NCI-H1105 (cell line): ENCODE results near the gene ASTN1.

Experiments used
- DNase-seq: peaks from one replicate; lab custom pipeline; 2025; lab: John Stamatoyannopoulos, UW

ASTN1 gene

DNA sequence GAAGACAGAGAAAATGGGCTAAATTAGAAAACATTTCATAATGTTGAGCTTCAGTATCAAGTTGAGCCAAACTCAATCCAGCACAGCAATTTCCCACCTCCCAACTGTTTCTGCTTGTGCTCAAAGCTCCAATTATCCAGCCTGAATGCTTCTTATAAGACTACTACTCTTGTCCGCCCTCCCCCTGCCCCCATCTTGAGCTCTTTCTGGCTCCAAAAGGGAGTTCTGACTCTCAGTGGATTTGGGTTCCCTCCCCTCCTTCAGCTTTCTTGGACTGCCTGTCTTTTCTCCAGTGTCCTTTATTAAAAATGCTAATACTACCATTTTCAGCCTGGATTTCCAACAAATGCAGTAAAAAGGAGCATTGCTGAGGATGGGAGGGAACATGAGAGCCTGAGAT lies 174.8 kb downstream of the ASTN1 start:
- DNase-seq: no peak

DNA sequence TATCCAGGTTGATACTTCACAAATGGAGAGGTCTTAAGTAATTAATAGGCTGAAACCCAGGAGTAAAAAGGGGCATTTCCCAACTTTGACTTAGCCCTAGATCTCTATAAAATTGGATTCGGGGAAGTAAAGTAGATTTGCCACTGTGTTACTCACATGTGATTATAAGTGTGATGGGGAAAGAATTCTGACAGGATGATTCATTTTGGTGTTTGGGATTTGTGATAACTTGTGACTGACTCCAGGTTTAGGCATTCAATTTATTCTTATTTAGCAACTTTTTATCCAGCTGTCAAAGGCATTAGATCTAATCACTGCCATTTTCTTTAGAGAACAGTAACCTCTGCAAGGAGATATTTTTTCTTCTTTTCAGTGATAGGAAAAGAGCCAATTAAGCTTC lies 175.5 kb downstream of the ASTN1 start:
- no peak for DNase-seq

DNA sequence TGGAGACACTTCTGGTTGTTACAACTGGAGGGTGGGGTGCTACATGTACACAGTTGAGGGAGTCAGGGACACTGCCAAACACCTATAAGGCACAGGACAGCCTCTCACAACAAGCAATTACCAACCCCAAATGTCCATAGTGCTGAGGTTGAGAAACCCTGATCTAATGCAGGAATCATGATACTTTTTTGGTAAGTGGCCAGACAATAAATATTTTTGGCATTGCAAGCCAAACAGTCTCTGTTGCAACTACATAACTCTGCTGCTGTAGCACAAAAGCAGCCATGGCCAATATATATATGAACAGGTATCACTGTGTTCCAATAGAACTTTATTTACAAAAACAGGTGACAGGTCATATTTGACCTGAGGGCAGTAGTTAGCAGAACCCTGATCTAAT lies 177.5 kb downstream of the ASTN1 start:
- no peak for DNase-seq

DNA sequence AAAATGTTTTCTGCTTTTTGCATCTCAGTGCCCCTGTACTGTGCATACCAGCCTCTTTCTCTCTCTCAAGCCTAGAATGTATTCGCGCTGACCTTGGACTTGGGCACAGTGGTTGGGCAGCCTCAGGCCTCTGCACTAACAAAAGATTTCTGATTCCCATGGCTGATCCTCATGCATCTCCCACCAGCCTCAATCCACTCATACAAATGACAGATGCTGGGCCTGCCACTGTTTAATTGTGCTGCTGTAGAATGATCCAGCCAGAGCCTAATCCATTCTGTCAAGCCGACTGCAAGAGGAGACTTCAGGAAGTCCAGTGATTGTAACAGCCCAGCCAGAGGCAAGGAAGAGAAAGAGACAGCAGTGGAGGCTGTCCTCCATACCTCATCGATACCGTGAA lies 180.8 kb downstream of the ASTN1 start:
- no peak for DNase-seq

DNA sequence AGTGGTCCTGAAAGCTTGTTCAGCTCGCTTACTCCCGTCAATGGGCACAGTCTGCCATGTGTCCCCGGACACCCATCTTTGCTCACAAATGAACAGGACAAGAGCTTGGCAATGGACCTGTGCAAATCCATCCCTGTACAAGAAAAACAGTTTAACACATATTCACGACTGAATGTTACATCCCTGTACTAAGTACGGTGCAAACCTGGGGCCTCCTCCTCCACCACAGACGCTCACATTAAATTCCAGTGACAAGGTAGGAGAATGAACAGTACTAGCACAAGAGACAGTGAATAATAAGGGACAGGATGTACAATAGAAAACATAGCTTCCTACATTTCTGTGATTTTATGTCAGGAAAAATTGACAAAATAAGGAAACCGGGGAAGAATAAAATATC lies 187.7 kb downstream of the ASTN1 start:
- DNase-seq: no peak

DNA sequence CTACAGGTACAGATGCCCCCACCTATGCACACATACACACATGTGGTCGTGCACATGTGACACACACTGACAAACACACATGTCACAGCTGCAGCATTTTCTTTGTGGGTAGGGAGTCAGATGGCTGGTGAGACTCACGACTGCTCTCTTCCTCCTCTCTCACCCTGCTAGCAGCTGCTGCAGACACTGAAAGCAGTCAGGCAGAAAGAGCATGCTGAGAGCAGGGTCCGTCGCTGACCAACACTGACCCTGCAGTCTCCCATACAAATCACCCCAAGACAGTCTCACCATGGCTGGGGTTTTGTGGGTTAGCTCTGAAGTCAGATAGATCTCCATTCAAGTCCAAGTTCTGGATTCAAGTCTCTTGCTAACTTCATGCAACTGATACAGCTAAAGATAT lies 188.3 kb downstream of the ASTN1 start:
- DNase-seq: no peak

DNA sequence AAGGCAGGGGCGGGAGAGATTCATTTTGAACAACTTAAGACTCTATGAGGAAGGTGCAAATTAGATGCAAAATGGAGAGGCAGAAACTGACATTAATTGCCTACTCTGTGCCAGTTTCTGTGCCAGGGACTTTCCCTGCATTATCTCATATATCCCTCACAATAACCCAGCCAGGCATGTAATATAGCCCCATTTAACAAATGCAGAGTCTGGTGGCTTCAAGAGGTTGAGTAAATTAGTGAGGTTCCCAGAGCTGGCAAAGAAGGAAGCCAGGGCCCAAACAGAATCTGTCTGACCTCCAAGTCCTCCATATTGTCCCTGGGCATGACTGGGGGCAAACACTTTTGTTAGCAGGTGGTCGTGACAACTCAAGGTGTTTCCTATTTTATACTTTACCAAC lies 199.8 kb downstream of the ASTN1 start:
- no peak for DNase-seq

DNA sequence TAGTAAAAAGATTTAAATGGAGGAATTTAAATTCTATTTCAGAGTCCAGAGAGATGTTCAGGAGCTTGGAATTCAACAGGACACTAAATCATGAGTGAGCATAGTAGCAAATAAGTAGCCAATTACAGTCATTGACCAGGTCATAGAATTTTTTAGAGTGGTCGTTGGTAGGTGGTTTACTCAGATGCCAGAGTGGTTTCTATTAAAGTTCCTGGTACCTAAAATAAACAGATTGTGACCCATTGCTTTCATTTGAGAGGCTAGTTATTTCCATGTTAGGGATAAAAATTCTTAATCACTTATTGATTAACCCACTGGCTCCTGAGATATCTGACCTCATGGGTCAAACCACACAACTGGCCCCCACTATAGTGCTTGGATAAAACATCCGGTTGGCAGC lies 201.3 kb downstream of the ASTN1 start:
- DNase-seq: no peak

DNA sequence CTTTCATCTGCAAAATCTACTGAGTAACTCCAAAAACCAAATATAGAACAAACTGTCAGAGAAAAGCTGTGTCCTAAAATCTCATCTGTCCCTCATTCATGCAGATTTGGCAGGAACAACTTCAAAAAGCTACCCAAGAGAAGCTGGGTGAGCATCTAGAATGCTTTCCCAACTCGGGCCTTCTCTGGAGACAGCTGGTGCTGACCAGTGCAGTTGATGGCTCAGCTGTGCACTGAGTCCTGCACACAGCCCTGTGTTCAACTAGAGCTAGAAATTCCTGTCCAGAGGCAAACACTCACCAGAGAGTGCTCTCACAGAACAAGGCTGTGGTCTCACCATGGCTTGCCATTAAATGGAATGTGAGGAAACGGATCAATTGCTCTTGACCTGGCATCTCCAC lies 202.8 kb downstream of the ASTN1 start:
- no peak for DNase-seq

DNA sequence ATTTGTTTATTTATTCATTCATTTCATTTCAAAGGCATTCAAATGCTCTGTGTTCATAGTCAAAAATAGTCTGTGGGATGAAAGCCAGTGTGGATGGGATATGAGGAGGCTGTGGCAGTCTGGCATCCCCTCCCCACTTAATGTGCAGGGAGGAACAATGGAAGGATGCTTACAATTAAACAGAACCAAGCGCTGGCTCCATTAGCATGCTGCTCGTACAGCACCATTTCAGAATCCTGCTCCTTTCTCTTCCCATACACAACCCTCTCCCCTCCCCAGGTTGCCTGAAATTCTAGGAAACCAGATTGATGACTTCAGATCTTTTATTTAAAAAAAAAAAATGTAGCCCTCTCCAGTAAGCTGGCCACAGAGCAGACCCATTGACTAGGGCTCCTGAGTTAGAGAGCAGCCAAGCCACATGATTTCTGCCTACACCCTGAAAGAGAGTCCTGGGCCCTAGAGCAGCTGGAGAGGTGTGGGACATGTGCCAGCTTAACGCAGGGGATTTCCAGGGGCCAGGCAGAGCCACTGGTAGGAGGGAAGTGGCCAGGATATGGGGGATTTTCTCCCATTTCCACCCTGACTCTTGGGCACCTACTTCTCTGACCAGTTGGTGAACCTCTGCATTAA lies 205.2 kb downstream of the ASTN1 start:
- DNase-seq: no peak

DNA sequence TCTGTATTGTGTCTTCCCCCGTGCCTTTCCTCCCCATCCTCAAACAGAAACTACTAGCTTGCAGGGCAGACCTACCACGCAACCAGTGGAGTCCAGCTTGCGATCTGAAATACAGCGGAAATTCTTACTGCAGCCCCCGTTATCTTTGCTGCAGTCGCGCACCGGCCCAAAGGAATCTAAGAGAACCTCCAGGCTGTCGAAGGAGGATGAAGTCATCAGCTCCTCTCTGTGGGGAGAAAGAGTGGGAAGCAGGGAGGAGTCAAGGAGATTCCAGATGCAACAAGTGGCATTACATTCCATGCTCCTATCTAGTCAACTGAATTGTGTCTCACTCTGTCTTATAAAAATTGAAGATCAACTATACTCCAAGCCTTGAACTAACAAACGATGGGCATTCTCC lies 206.9 kb downstream of the ASTN1 start:
- DNase-seq: no peak

DNA sequence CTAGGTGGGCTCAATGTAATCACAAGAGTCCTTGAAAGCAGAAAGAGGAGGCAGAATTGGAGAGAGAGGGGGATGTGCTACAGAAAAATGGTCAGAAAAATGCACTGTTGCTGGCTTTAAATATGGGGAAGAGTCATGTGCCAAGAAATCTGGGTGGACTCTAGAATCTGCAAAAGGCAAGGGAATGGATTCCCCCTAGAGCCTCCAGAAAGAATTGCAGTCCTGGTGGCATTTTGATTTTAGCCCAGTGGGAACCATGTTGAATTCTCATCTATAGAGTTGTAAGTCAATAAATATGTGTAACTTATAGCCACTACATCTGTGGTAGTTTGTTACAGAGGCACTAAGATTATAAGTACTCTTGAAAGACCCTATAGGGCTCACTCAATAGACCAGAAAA lies 210.3 kb downstream of the ASTN1 start:
- no peak for DNase-seq

DNA sequence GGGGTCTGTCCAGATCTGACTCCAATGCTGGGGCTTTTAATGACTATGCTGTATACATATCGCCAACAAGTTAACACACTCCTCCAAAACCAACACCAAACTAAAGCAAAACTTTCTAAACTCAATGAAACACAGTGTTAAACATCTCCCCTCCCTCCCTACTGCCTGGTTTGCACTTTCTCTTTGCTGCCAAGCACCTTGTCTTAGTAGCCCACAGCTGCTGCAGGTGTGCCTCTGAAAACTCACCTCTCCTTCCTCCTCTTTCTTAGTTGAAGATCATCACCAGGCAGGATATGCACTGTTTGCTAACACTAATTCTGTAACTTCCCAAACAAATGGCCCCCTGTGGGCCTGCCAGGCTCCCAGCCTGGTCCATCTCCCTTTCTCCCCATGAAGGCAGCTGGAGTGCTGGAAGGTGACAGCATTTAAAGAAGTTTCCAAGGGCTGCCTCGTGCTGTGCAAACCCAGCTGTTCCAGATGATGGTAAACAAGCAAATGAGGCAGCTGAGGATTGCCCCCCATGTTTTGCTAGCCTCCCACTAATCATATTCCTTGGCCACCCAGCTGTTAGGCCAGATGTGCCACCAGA lies 213.7 kb downstream of the ASTN1 start:
- DNase-seq: no peak

DNA sequence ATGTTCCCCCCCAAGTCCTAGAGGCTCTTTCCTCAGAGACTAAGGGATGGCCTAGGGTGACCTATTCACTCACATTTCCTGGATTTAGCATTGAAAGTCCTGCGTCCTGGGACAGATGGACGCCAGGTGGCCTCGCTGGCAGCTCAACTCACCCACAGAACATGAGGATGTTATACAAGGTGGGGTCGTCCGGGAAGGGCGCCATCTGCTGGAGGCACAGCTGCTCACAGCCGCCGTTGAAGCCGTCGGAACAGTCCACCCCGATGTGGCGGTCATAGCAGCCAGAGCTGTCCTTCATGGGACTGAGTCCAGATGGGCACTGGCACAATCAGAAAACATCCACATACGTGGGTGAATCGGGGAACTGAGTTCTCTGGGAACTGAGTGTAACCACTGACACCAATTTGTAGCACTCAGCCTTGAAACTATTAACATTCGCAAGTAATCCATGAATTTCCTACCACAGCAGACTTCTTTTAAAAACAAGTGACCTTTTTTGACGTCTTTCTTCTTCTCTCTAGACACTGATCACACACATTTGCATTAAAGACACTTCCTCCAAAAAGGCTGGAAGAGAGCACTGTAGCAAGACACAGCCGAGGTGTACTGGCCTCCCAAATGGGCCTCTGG lies 215.4 kb downstream of the ASTN1 start:
- DNase-seq: no peak

DNA sequence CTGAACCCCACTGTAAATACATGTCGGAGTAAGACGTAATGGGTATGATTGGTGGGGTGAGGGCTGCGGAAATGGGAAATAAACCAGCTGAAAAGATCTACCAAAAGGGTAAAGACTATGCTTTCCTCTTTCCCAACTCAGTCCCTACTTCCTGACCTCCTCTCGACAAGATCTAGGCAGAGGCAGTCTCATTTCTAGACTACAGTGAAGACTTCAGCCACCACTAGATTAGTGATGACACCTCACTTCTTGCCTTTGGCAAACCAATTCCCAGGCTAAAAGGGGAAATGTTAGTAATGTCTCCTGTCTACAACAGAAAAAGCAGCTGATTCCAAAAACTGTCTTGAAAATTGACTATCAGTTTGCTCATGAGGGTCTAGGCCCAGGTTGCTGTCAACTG lies 219.9 kb downstream of the ASTN1 start:
- DNase-seq: no peak

DNA sequence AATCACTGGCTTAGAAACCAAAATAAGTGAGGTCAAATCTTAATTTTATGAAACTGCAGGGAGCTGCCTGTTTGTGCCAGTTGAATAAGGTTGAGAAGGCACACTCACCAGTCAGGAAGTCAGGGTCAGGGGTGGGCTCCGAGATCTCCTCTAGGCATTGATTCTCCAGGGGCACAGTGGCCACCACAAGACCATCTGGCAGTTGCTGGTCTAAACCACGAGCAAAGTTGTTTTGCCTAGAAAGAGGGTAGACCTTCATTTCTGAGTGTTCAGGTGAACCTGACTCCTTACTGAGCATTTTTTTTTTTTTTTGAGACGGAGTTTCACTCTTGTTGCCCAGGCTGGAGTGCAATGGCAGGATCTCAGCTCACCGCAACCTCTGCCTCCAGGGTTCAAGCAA lies 220.7 kb downstream of the ASTN1 start:
- DNase-seq: no peak

DNA sequence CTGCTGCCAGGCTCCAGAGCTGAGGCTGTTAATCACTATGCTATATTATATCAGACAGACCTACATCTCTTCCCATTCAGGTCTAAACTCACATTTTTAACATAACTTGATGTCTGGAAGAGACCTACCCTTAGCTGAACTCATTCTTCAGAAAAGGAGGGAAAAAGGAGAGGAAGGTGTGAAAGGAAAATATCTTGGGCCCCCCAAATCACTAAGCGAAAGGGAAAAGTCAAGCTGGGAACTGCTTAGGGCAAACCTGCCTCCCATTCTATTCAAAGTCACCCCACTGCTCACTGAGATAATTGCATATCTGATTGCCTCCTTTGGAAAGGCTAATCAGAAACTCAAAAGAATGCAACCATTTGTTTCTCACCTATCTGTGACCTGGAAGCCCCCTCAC lies 222.2 kb downstream of the ASTN1 start:
- DNase-seq: no peak

DNA sequence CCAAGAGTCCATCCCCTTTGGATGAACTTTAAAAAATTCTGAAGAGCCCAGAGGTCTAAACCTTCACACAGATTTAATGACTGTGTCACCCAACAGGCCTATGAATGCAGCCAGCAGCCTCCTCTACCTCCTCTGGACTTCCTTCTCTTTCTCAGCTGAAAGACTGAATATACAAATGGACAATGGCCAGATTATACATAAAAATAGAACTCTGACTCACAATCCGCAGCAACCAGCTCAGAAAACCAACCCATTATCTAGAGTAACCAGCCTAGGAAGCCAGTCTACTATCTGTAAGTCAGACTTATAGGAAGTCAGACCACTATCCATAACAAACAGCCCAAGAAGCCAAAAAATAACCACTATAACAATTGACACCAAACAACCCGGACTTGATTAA lies 224.5 kb downstream of the ASTN1 start:
- no peak for DNase-seq

DNA sequence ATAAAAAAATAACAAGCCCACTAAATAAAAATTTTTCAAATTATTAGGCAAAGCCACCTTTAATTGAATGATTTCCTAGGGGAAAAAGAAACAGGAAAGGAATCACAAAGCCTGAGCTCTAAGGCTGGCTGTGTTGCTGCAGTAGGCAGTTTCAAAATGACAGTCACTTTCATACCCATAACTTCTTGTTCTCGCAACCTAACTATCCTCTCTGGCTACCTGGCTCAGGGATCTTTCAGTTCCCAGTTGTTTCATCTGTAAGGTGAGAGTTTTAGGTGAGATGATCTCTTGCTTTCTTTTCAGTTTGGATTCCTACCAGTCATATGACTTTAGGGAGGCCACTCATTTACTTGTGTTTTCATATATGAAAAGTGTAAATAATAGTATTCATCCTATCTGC lies 226.1 kb downstream of the ASTN1 start:
- DNase-seq: no peak

DNA sequence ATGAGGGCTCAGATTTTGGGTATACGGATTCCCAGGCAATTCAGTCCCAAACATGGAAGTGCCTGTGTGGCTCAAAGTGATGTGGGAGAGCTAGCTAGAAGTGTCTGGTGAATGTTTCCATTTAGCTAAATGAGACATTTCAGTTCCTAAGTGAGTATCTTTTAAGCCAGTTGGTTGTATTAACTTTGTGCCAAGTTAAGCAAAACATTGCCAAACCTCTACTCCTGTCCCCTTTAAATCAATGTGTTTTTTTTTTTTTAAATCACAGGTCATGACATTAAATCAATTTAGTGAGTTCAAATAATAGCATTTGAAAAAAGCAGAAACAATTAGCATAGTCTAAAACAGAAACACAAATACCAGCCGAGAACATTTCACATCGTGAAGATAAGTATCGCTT lies 230.1 kb downstream of the ASTN1 start:
- DNase-seq: no peak

DNA sequence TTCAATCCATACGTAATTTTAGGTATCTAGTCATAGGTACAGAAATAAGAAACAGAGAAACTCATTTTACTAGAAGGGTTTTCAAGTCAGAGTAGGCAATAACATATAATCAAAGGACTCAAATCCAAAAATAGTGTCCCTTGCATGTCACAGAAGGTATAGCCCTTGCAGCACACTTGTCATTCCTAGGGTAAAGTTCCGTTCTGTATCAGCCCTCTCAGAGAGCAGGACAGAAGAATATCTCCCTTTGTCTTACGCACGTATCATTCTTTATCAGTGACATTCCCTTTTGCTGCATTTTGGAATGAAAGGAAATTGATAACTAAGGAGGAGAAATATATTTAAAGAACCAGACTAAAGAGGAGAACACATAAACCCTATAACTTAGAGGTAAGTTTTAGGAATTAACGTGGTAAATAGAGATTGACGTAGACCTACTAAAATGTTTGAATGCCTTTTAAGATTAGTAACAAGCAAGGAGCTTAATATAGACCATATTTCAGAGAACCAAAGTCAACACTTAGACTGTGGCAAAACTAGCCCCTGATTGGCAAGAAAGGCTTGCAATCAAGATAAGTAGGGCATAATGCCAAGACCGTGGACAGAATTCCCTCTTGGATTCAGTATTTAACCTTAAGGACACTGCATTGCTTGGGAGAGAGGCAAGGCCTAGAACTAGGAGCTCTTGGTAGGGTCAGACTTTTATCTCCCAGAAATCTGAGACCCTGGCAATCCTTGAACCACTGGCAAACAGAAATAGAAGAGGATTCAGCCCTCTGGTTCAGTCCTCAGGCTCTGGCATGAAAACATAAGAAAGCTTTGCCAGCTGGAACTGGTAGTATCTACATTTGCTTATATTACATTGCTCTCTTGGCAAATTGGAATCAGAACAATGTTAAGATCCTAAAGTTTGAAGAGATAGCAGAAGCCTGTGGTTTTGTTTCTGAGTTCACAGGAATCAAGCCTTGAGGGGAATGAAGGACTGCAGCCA lies 232.1 kb downstream of the ASTN1 start:
- no peak for DNase-seq

DNA sequence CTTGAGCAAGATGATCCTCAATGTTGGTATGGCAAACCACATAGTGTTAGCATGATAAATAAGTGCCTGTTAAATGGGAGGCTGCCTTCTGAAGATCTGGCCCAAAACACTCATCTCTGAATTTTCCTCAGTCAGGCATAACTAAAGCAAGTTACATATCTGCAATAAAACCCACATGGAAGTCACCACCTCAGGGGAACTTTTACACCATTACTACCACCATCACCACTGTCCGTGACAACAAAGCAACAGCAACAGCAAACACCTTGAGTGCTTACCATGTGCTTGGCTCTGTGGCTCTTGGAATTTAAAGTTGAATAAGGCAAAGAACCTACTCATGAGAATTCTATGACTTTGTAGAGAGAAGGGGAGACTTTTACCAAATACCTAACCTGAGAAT lies 233.0 kb downstream of the ASTN1 start:
- DNase-seq: no peak
